HepG2 (cell line): Measurements from ENCODE around the gene SLC13A3. TPM values are rescaled to one million over a fixed set of nuclear protein-coding genes. Genes with fewer than 3 reads are reported as not detected.

Experiments used
- AKAP8 ChIP-seq: sonication (generic); formaldehyde crosslinking; IDR thresholded peaks from 2 replicates; pipeline ENCODE4 v1.5.1; 2020; ENCODE audit warnings: mild to moderate bottlenecking, missing genetic modification reagents
- BRF2 ChIP-seq: sonication (generic); formaldehyde crosslinking; IDR thresholded peaks from 2 replicates; pipeline ENCODE4 v1.8.1; 2022; ENCODE audit warnings: mild to moderate bottlenecking, missing genetic modification reagents
- GLMP ChIP-seq: sonication (generic); formaldehyde crosslinking; IDR thresholded peaks from 2 replicates; pipeline ENCODE4 v1.9.0; 2021; ENCODE audit warnings: missing genetic modification reagents, mild to moderate bottlenecking, borderline replicate concordance
- HIVEP1 ChIP-seq: sonication (generic); formaldehyde crosslinking; IDR thresholded peaks from 2 replicates; pipeline ENCODE4 v1.4.0; 2020; ENCODE audit warnings: mild to moderate bottlenecking, missing genetic modification reagents
- HOMEZ ChIP-seq: IDR thresholded peaks from 2 replicates; pipeline ENCODE4 v1.6.1; 2016; ENCODE audit warnings: low read depth
- POGK ChIP-seq: sonication (generic); formaldehyde crosslinking; conservative IDR thresholded peaks from 2 replicates; pipeline ENCODE4 v1.8.0; 2022; ENCODE audit warnings: mild to moderate bottlenecking, moderate library complexity, missing genetic modification reagents
- PRDM15 ChIP-seq: sonication (generic); formaldehyde crosslinking; IDR thresholded peaks from 2 replicates; pipeline ENCODE4 v1.4.0; 2020; ENCODE audit warnings: missing genetic modification reagents
- SOX6 ChIP-seq, 2 experiments: fragments of 450-650 bp in 1 of 2; sonication (generic) in 1 of 2; formaldehyde crosslinking in 1 of 2; IDR thresholded peaks; 2 replicates each; pipeline versions ENCODE4 v1.4.0 to v1.6.1; 2017 to 2020; ENCODE audit warnings: antibody characterized with exemption in 1 of 2, mild to moderate bottlenecking in 1 of 2, missing genetic modification reagents in 1 of 2
- ZBTB46 ChIP-seq: sonication (generic); formaldehyde crosslinking; IDR thresholded peaks from 2 replicates; pipeline ENCODE4 v1.4.0; 2020; ENCODE audit warnings: mild to moderate bottlenecking, missing genetic modification reagents, borderline replicate concordance
- ZBTB49 ChIP-seq: sonication (generic); formaldehyde crosslinking; IDR thresholded peaks from 2 replicates; pipeline ENCODE4 v1.4.0; 2020; ENCODE audit warnings: missing genetic modification reagents, borderline replicate concordance
- ZNF577 ChIP-seq: sonication (generic); formaldehyde crosslinking; IDR thresholded peaks from 2 replicates; pipeline ENCODE4 v1.4.0; 2020; ENCODE audit warnings: mild to moderate bottlenecking, low read depth, missing genetic modification reagents, borderline replicate concordance
- ZNF746 ChIP-seq: sonication (generic); formaldehyde crosslinking; IDR thresholded peaks from 2 replicates; pipeline ENCODE4 v1.8.0; 2022; ENCODE audit warnings: mild to moderate bottlenecking, missing genetic modification reagents
- polyA plus RNA-seq, 8 experiments: library from polyadenylated mRNA; depleted of rRNA in 3 of 8; stranded (reverse) in 7 of 8; unstranded in 1 of 8; fragments of >200 nt; fragmentation: Illumina TruSeq in 4 of 8; extraction: Trizol in 4 of 8; gene quantifications; 2 replicates each; pipeline versions ENCODE4 v1.2.1 to v1.2.3, GENCODE V29; 2011 to 2016; ENCODE audit warnings: low read depth in 4 of 8, missing spikeins in 1 of 8, mixed read lengths in 1 of 8; ENCODE audit not compliant: insufficient read depth in 1 of 8
- total RNA-seq, 5 experiments: library from RNA; depleted of rRNA; stranded (reverse); fragments of >200 nt; fragmentation: Illumina TruSeq; extraction: Trizol; gene quantifications; 2 replicates each; pipeline ENCODE4 v1.2.3, GENCODE V29; 2016; ENCODE audit warnings: low read depth in 1 of 5

The SLC13A3 gene
- total and polyA plus RNA-seq, 2 of the 13 experiments (the other 11 are each of a cell fraction or from before 2014, with no cell fraction given), result 66.5 to 76.0 TPM

GRCh38 chr20:46674253-46675083, 23.2 kb upstream of the SLC13A3 start (continued):
- TF ChIP-seq PRDM15 (CRISPR knock-in tag), result peak; percentile 74; the same call in 1 of the 2 replicates
- 0 out of 2 replicates have a peak, but pooled peaks have one; percentile 3 for TF ChIP-seq ZBTB49 (CRISPR knock-in tag)
- no peak for TF ChIP-seq GLMP (CRISPR knock-in tag)
- TF ChIP-seq HIVEP1 (CRISPR knock-in tag), result peak; percentile 69
- peak; percentile 75 for TF ChIP-seq AKAP8 (CRISPR knock-in tag)
- no peak for TF ChIP-seq ZNF577 (CRISPR knock-in tag)
- TF ChIP-seq ZNF746 (CRISPR knock-in tag), result peak; percentile 98
- TF ChIP-seq SOX6 (IDR thresholded peaks at IDR 0.05), result no peak
- peak; percentile 94 for TF ChIP-seq SOX6 (CRISPR knock-in tag; IDR thresholded peaks at IDR 0.05)
- TF ChIP-seq BRF2 (CRISPR knock-in tag), result peak; percentile 56; the same call in 1 of the 2 replicates
- peak; percentile 100 for TF ChIP-seq ZBTB46 (CRISPR knock-in tag)
- peak; percentile 70 for TF ChIP-seq HOMEZ (CRISPR knock-in tag)
- TF ChIP-seq POGK (CRISPR knock-in tag), result peak; percentile 91
